IPS-18c (cell line): ENCODE results near the gene GPR85.
A peak's percentile ranks its signal among the peaks of the same experiment; 100 is the strongest.
"Not testable (repeated sequence)": the region's sequence is repeated elsewhere in the genome, so short reads cannot be mapped to it uniquely, and the experiment has no call there.

ENCODE experiments used
- H3K4me3 ChIP-seq: 2 replicates; pipeline ENCODE4 v1.7.0; 2013; ENCODE audit warnings: low read depth, mild to moderate bottlenecking, low read length, moderate library complexity; ENCODE audit not compliant: insufficient read depth
- H3K9me3 ChIP-seq: one replicate; pipeline ENCODE4 v1.6.1; 2013; ENCODE audit warnings: mild to moderate bottlenecking, low read length, moderate library complexity; ENCODE audit not compliant: control insufficient read depth, insufficient read depth

GPR85 gene

GRCh38 chr7:113087071-113087998 lies 708 bp upstream of the GPR85 start:
- H3K9me3 ChIP-seq = no peaks in the 10 kb centered on the region

GRCh38 chr7:113085781-113086390 lies 741 bp downstream of the GPR85 start:
- Histone ChIP-seq H3K9me3 (no peaks in the 10 kb centered on the region), H3K4me3 (peak overlapping the region; percentile 10; the same call in 1 of the 2 replicates)

More at GRCh38 chr7:113087071-113087998, 708 bp upstream of the GPR85 start:
- H3K4me3 ChIP-seq = no peak overlapping the region; the same call in 1 of the 2 replicates

- Histone ChIP-seq H3K4me3 (no peak overlapping the region), H3K9me3 (no peaks in the 10 kb centered on the region)
Observed at GRCh38 chr7:113084496-113085172, 2.0 kb downstream of the GPR85 start.

- Histone ChIP-seq H3K4me3 (no peak overlapping the region), H3K9me3 (no peaks in the 10 kb centered on the region)
Observed at GRCh38 chr7:113083816-113084495, 2.7 kb downstream of the GPR85 start.

GRCh38 chr7:113083132-113083815 lies 3.4 kb downstream of the GPR85 start:
- Histone ChIP-seq H3K4me3 (no peak overlapping the region), H3K9me3 (no peaks in the 10 kb centered on the region)

- Histone ChIP-seq H3K9me3 (no peaks in the 10 kb centered on the region), H3K4me3 (no peak overlapping the region)
Observed at GRCh38 chr7:113078331-113078730, 8.3 kb downstream of the GPR85 start.

- no peaks in the 10 kb centered on the region for H3K9me3 ChIP-seq
- no peak overlapping the region for H3K4me3 ChIP-seq
Observed at GRCh38 chr7:113076703-113077102, 9.9 kb downstream of the GPR85 start.

- H3K9me3 ChIP-seq = no peaks in the 10 kb centered on the region
Observed at GRCh38 chr7:113071465-113071864, 15.2 kb downstream of the GPR85 start.

GRCh38 chr7:113062499-113062898 lies 24.1 kb downstream of the GPR85 start:
- H3K9me3 ChIP-seq = no peaks in the 10 kb centered on the region
- H3K4me3 ChIP-seq = no peak overlapping the region

More at GRCh38 chr7:113071465-113071864, 15.2 kb downstream of the GPR85 start:
- H3K4me3 ChIP-seq = no peak overlapping the region

- H3K9me3 ChIP-seq = no peaks in the 10 kb centered on the region
- no peak overlapping the region for H3K4me3 ChIP-seq
Observed at GRCh38 chr7:113060100-113060499, 26.5 kb downstream of the GPR85 start.

GRCh38 chr7:113054938-113055337 lies 31.7 kb downstream of the GPR85 start:
- H3K4me3 ChIP-seq = no peak overlapping the region

GRCh38 chr7:113054272-113054671 lies 32.4 kb downstream of the GPR85 start:
- H3K9me3 ChIP-seq, H3K4me3 ChIP-seq: not testable (repeated sequence)

More at GRCh38 chr7:113054938-113055337, 31.7 kb downstream of the GPR85 start:
- no peaks in the 10 kb centered on the region for H3K9me3 ChIP-seq

GRCh38 chr7:113049221-113049620 lies 37.4 kb downstream of the GPR85 start:
- not testable (repeated sequence) for H3K4me3 ChIP-seq, H3K9me3 ChIP-seq

- H3K9me3 ChIP-seq = no peaks in the 10 kb centered on the region
- no peak overlapping the region for H3K4me3 ChIP-seq
Observed at GRCh38 chr7:113046453-113046852, 40.2 kb downstream of the GPR85 start.

- Histone ChIP-seq H3K4me3 (no peak overlapping the region), H3K9me3 (no peaks in the 10 kb centered on the region)
Observed at GRCh38 chr7:113045379-113045778, 41.2 kb downstream of the GPR85 start.

GRCh38 chr7:113044394-113044793 lies 42.2 kb downstream of the GPR85 start:
- Histone ChIP-seq H3K9me3 (no peaks in the 10 kb centered on the region), H3K4me3 (no peak overlapping the region)

- Histone ChIP-seq H3K9me3 (no peaks in the 10 kb centered on the region), H3K4me3 (no peak overlapping the region)
Observed at GRCh38 chr7:113040849-113041248, 45.8 kb downstream of the GPR85 start.
